GM12878 (cell line): ENCODE data around the gene ZBTB34. TPM values are rescaled to one million over a fixed set of nuclear protein-coding genes. Genes with fewer than 3 reads are reported as not detected.

ENCODE experiments used
- ATAC-seq: fragments of 200-7000 bp; cut with Tn5 transposase; 3 replicates; pipeline ENCODE4 v1.9.1; 2020; ENCODE audit warnings: mild to moderate bottlenecking, moderate library complexity
- BruUV-seq: library from RNA; stranded (reverse); fragments of 400-500 nt; replicated peaks from 2 replicates; lab custom pipeline; 2021; lab: Mats Ljungman, UMichigan
- CTCF ChIA-PET: fragments of 300-600 bp; sonication (Branson Sonifier 250); formaldehyde crosslinking; extraction: SDS; loops from one replicate; lab custom pipeline; 2021; ENCODE audit warnings: inconsistent platforms; lab: Yijun Ruan, JAX
- POLR2A ChIA-PET: fragments of 350-600 bp; formaldehyde crosslinking; extraction: SDS; loops from one replicate; lab custom pipeline; 2021; ENCODE audit warnings: inconsistent platforms; lab: Charles Lee
- RAD21 ChIA-PET: fragments of 300-600 bp; sonication (Branson Sonifier 250); formaldehyde crosslinking; loops from one replicate; lab custom pipeline; 2023; ENCODE audit warnings: antibody characterized with exemption; ENCODE audit not compliant: unreplicated experiment; lab: Charles Lee
- SMC1A ChIA-PET: fragments of 300-600 bp; sonication (Branson Sonifier 250); formaldehyde crosslinking; loops from one replicate; lab custom pipeline; 2023; ENCODE audit not compliant: unreplicated experiment, uncharacterized antibody; lab: Charles Lee
- DNase-seq: peaks from one replicate; pipeline ENCODE4 v3.0.0-alpha.2; 2011; ENCODE audit warnings: low read depth, low spot score
- FAIRE-seq: peaks from 3 replicates; lab custom pipeline; 2011; peaks lifted over from hg19 to GRCh38; lab: Jason Lieb, UNC
- H2AFZ ChIP-seq: 2 replicates; pipeline ENCODE4 v1.6.0; 2011; ENCODE audit warnings: low read depth, low read length, control low read depth; ENCODE audit not compliant: control insufficient read depth
- H3K27ac ChIP-seq: 2 replicates; pipeline ENCODE4 v1.5.1; 2011; ENCODE audit warnings: control low read depth; ENCODE audit not compliant: control insufficient read depth, insufficient read depth
- H3K27me3 ChIP-seq, 2 experiments: replicated peaks in 1 of 2; 2 replicates each; pipeline versions ENCODE4 v1.6.0 to v1.6.1; 2011; ENCODE audit warnings: low read length in 1 of 2; ENCODE audit not compliant: control insufficient read depth in 2 of 2, insufficient read depth in 2 of 2
- H3K36me3 ChIP-seq, 2 experiments: 2 replicates each; pipeline ENCODE4 v1.5.1; 2011; ENCODE audit warnings: low read length in 1 of 2; ENCODE audit not compliant: control insufficient read depth in 2 of 2, insufficient read depth in 2 of 2
- H3K4me1 ChIP-seq: 2 replicates; pipeline ENCODE4 v1.6.1; 2011; ENCODE audit warnings: mild to moderate bottlenecking, low read length, moderate library complexity, mixed read lengths; ENCODE audit not compliant: control insufficient read depth, insufficient read depth
- H3K4me2 ChIP-seq: 2 replicates; pipeline ENCODE4 v1.6.0; 2011; ENCODE audit warnings: control low read depth; ENCODE audit not compliant: control insufficient read depth, insufficient read depth
- H3K4me3 ChIP-seq: fragments of 200-600 bp; sonication (generic); 2 replicates; pipeline ENCODE4 v1.5.1; 2016
- H3K79me2 ChIP-seq: 2 replicates; pipeline ENCODE4 v1.6.0; 2011; ENCODE audit warnings: low read length; ENCODE audit not compliant: control insufficient read depth, insufficient read depth
- H3K9ac ChIP-seq: 2 replicates; pipeline ENCODE4 v1.8.0; 2011; ENCODE audit warnings: low read length, control low read depth, mixed read lengths; ENCODE audit not compliant: control insufficient read depth, insufficient read depth
- H3K9me3 ChIP-seq: replicated peaks from 3 replicates; pipeline ENCODE4 v1.5.1; 2011; ENCODE audit warnings: mild to moderate bottlenecking, low read length; ENCODE audit not compliant: control insufficient read depth, insufficient read depth
- H4K20me1 ChIP-seq: 2 replicates; pipeline ENCODE4 v1.6.0; 2011; ENCODE audit not compliant: control insufficient read depth, insufficient read depth
- ASH2L ChIP-seq: fragments of 300-600, 200-600 bp; sonication (generic); IDR thresholded peaks from 2 replicates; pipeline ENCODE4 v1.6.1; 2017; ENCODE audit warnings: low read depth, mild to moderate bottlenecking, borderline replicate concordance
- BCL11A ChIP-seq: IDR thresholded peaks from 2 replicates; pipeline ENCODE4 v1.6.1; 2011; ENCODE audit warnings: low read depth, low read length
- EED ChIP-seq: sonication (generic); IDR thresholded peaks from 2 replicates; pipeline ENCODE4 v1.6.1; 2016; ENCODE audit warnings: antibody characterized with exemption, low read depth
- EGR1 ChIP-seq, 2 experiments: IDR thresholded peaks; 1 replicate in 1 of 2; 2 replicates in 1 of 2; pipeline ENCODE4 v1.6.1; 2011 to 2012; ENCODE audit warnings: low read depth in 2 of 2, low read length in 2 of 2, borderline replicate concordance in 1 of 2, mild to moderate bottlenecking in 1 of 2, moderate library complexity in 1 of 2
- HSF1 ChIP-seq: fragments of 150-350 bp; IDR thresholded peaks from 2 replicates; pipeline ENCODE4 v1.6.1; 2014; ENCODE audit warnings: mild to moderate bottlenecking, low read depth, low read length
- MEF2A ChIP-seq: IDR thresholded peaks from 2 replicates; pipeline ENCODE4 v1.6.1; 2011; ENCODE audit warnings: low read depth, mild to moderate bottlenecking, low read length, moderate library complexity; ENCODE audit not compliant: insufficient read depth
- NBN ChIP-seq: fragments of 450-650 bp; IDR thresholded peaks from 2 replicates; pipeline ENCODE4 v1.6.1; 2016
- NR2C1 ChIP-seq: fragments of 450-650 bp; IDR thresholded peaks from 2 replicates; pipeline ENCODE4 v1.6.1; 2017; ENCODE audit warnings: antibody characterized with exemption, mild to moderate bottlenecking, moderate library complexity
- PML ChIP-seq: IDR thresholded peaks from 2 replicates; pipeline ENCODE4 v1.6.1; 2012; ENCODE audit warnings: low read length, inconsistent platforms
- POLR2A ChIP-seq: IDR thresholded peaks from 2 replicates; pipeline ENCODE4 v1.6.1; 2011; ENCODE audit warnings: low read depth, mild to moderate bottlenecking, low read length
- POLR2AphosphoS5 ChIP-seq: IDR thresholded peaks from 2 replicates; pipeline ENCODE4 v1.6.1; 2011; ENCODE audit warnings: mild to moderate bottlenecking, low read length, inconsistent platforms
- RAD21 ChIP-seq: IDR thresholded peaks from 2 replicates; pipeline ENCODE4 v1.6.1; 2011; ENCODE audit warnings: mild to moderate bottlenecking, low read depth, low read length, moderate library complexity; ENCODE audit not compliant: insufficient read depth
- RB1 ChIP-seq: fragments of 450-650 bp; formaldehyde crosslinking; IDR thresholded peaks from 2 replicates; pipeline ENCODE4 v1.6.1; 2017; ENCODE audit warnings: mild to moderate bottlenecking, borderline replicate concordance
- SMARCA5 ChIP-seq: fragments of 450-650 bp; IDR thresholded peaks from 2 replicates; pipeline ENCODE4 v1.6.1; 2017; ENCODE audit warnings: mild to moderate bottlenecking
- WGBS: methylation state at CpG from one replicate; pipeline ENCODE4 v1.1.6; 2016; ENCODE audit warnings: low lambda C conversion rate; ENCODE audit not compliant: insufficient replicate concordance, insufficient coverage; ENCODE audit errors: missing lambda C conversion rate; 5-methylcytosine and 5-hydroxymethylcytosine counted together
- in situ Hi-C: fragments of 300-500 bp; cut with MboI; formaldehyde crosslinking; loops from 9 replicates; pipeline ENCODE4 v1.14.3; 2018; ENCODE audit warnings: mixed read lengths
- intact Hi-C: fragments of 100-400 bp; cut with micrococcal nuclease; formaldehyde crosslinking; loops from one replicate; pipeline ENCODE4 v1.14.2; 2022; ENCODE audit not compliant: unreplicated experiment
- polyA plus RNA-seq, 11 experiments: library from polyadenylated mRNA; depleted of rRNA in 4 of 11; unstranded in 6 of 11; stranded (reverse) in 5 of 11; fragments of >200 nt; fragmentation: Nextera tagmentation in 4 of 11; fragmentation: Illumina TruSeq in 1 of 11; extraction: Ambion mirVana in 4 of 11; extraction: Trizol in 1 of 11; gene quantifications; 1 replicate in 1 of 11; 2 replicates in 10 of 11; pipeline versions ENCODE4 v1.2.1 to v1.2.3, GENCODE V29; 2011 to 2016; ENCODE audit warnings: inconsistent platforms in 2 of 11, missing spikeins in 2 of 11, low read depth in 1 of 11
- total RNA-seq, 4 experiments: library from RNA; depleted of rRNA in 3 of 4; stranded (reverse); fragments of >200 nt in 3 of 4; fragmentation: Illumina TruSeq in 1 of 4; extraction: Trizol in 1 of 4; gene quantifications; 2 replicates each; pipeline versions ENCODE4 v1.2.1 to v1.2.3, GENCODE V29; 2013 to 2021
- TF ChIP-seq, protein P1 (sequence below): fragments of 450-650 bp; IDR thresholded peaks from 2 replicates; pipeline ENCODE4 v1.6.1; 2018; ENCODE audit warnings: borderline replicate concordance, mild to moderate bottlenecking; ENCODE audit not compliant: partially characterized antibody
- TF ChIP-seq, protein P2 (sequence below): fragments of 450-650 bp; formaldehyde crosslinking; IDR thresholded peaks from 2 replicates; pipeline ENCODE4 v1.5.0; 2022; ENCODE audit warnings: mild to moderate bottlenecking, missing genetic modification characterization

The ZBTB34 gene
- total and polyA plus RNA-seq, 10 of the 15 experiments (the other 5 are each of a cell fraction or from before 2014, with no cell fraction given) = 0.71 to 11.3 (median 3.8) TPM

DNA sequence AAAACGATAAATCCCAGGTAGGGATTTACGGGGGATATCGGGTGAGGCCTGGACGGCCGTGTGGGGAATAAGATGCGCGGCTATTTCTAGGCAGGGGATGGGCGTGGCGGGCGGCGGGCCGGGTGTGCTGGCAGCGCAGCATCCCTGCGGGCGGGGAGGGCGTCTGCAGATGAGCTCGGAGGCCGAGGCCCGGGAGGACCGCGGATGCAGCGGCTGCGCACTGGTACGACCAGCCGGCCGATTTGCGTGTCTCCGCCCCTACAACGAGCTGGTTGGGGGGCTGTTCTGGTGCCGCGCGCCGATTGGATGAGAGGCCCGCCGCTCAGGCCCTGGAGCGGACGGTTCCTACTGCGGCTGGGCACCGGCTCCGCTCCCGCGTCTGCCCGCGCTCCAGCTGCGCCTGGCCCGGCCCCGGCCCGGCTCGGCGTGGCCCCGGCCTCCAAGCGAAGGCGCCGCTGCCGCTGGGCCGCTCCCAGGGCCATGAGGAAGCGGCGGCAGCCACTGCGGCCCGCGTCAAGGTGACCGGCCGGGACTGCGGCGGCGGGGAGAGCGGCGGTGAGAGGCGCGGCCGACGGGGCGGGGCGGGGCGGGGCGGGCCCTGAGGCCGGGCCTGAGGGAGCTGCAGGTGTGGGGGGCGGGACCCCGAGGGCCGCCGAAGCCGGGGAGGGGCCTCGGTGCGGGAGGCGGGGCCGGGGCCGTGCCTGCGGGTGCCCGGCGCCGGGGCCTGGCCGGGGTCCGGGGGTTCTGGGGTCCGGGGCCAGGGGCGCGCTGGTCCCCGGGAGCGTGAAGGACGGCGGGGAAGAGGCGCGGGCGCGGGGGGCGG, 54.2 kb downstream of the ZBTB34 start, which contains the start of gene RALGPS1:
Gene RALGPS1 (plus strand): TSS at position 325 of the 823 bp plus-strand sequence. CDS start 47,508 bp downstream, outside the sequence.
- Histone ChIP-seq H3K4me3 (peak within 1 kb of the TSS; percentile 74; the same call in 1 of the 2 replicates), H3K27me3 (no peaks in the 10 kb centered on the region), H3K4me2 (peak within 1 kb of the TSS; percentile 83), H2AFZ (peak within 1 kb of the TSS; percentile 91), H3K79me2 (no peaks in the 10 kb centered on the region), H3K36me3 (no peaks in the 10 kb centered on the region), H4K20me1 (no peaks in the 10 kb centered on the region), H3K9me3 (no peaks in the 10 kb centered on the region; the same call in 2 of the 3 replicates), H3K27ac (no peak within 1 kb of the TSS), H3K4me1 (peaks cover 8% of the 10 kb centered on the region; the same call in 1 of the 2 replicates), H3K9ac (no peak within 1 kb of the TSS)
- RAD21 ChIA-PET = interaction anchor here (0.8 to 1.5 kb wide), 11 partner anchors 26 to 497 kb away, joined by 3 to 6 read pairs (median 4); partner anchors contain the start of genes SLC2A8 and ZBTB43
- DNase-seq (peak; percentile 73), FAIRE-seq (peak; percentile 90), ATAC-seq (peak; percentile 100)
- POLR2A ChIA-PET = no interaction called here
- SMC1A ChIA-PET = interaction anchor here (0.7 to 1.5 kb wide), 7 partner anchors 10 to 284 kb away, joined by 3 to 6 read pairs (median 3); partner anchors contain the start of gene ZBTB43
- CTCF ChIA-PET = interaction anchor here (1.0 to 1.6 kb wide), 7 partner anchors 13 to 540 kb away, joined by 3 to 4 read pairs (median 3); no protein-coding TSS in a partner anchor
- BruUV-seq = no TSS peak
- WGBS = under 1% methylated on average over 58 of the region's 105 CpGs
- in situ Hi-C loops (no loop called here), intact Hi-C loops (no loop called here)
- TF ChIP-seq POLR2AphosphoS5 (no peak), MEF2A (no peak), BCL11A (no peak), RB1 (peak; percentile 81; the same call in 1 of the 2 replicates), HSF1 (no peak), NR2C1 (0 out of 2 replicates have a peak, but pooled peaks have one; percentile 21), EGR1 (IDR thresholded peaks at IDR 0.05; ENCODE audit: borderline replicate concordance in 1 of 2, low read depth in 2 of 2, low read length in 2 of 2) (no peak), SMARCA5 (no peak), RAD21 (no peak), POLR2A (no peak), EED (no peak), ASH2L (no peak), NBN (no peak), PML (no peak)
- TF ChIP-seq, protein P1, sequence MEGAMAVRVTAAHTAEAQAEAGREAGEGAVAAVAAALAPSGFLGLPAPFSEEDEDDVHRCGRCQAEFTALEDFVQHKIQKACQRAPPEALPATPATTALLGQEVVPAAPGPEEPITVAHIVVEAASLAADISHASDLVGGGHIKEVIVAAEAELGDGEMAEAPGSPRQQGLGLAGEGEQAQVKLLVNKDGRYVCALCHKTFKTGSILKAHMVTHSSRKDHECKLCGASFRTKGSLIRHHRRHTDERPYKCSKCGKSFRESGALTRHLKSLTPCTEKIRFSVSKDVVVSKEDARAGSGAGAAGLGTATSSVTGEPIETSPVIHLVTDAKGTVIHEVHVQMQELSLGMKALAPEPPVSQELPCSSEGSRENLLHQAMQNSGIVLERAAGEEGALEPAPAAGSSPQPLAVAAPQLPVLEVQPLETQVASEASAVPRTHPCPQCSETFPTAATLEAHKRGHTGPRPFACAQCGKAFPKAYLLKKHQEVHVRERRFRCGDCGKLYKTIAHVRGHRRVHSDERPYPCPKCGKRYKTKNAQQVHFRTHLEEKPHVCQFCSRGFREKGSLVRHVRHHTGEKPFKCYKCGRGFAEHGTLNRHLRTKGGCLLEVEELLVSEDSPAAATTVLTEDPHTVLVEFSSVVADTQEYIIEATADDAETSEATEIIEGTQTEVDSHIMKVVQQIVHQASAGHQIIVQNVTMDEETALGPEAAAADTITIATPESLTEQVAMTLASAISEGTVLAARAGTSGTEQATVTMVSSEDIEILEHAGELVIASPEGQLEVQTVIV = no peak
- TF ChIP-seq, protein P2, sequence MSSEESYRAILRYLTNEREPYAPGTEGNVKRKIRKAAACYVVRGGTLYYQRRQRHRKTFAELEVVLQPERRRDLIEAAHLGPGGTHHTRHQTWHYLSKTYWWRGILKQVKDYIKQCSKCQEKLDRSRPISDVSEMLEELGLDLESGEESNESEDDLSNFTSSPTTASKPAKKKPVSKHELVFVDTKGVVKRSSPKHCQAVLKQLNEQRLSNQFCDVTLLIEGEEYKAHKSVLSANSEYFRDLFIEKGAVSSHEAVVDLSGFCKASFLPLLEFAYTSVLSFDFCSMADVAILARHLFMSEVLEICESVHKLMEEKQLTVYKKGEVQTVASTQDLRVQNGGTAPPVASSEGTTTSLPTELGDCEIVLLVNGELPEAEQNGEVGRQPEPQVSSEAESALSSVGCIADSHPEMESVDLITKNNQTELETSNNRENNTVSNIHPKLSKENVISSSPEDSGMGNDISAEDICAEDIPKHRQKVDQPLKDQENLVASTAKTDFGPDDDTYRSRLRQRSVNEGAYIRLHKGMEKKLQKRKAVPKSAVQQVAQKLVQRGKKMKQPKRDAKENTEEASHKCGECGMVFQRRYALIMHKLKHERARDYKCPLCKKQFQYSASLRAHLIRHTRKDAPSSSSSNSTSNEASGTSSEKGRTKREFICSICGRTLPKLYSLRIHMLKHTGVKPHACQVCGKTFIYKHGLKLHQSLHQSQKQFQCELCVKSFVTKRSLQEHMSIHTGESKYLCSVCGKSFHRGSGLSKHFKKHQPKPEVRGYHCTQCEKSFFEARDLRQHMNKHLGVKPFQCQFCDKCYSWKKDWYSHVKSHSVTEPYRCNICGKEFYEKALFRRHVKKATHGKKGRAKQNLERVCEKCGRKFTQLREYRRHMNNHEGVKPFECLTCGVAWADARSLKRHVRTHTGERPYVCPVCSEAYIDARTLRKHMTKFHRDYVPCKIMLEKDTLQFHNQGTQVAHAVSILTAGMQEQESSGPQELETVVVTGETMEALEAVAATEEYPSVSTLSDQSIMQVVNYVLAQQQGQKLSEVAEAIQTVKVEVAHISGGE (CRISPR knock-in tag) = no peak
